UCSD-AML1 (cell line): ENCODE data around the gene FAT1.
"Not testable (repeated sequence)": the region's sequence is repeated elsewhere in the genome, so short reads cannot be mapped to it uniquely, and the experiment has no call there.

ENCODE experiments used
- DNase-seq: peaks from one replicate; lab custom pipeline; 2025; ENCODE audit not compliant: unreplicated experiment; lab: John Stamatoyannopoulos, UW

Gene FAT1

GRCh38 chr4:186723292-186724057 is at the start of gene FAT1:
Gene FAT1 (minus strand): TSS chr4:186723856. CDS start chr4:186709827, 14,029 bp downstream.
- no peak for DNase-seq

- no peak for DNase-seq
Observed at GRCh38 chr4:186772936-186773487, 49.4 kb upstream of the FAT1 start.

GRCh38 chr4:186771624-186772023 is 48.0 kb upstream of the FAT1 start:
- no peak for DNase-seq

- no peak for DNase-seq
Observed at GRCh38 chr4:186770481-186771175, 47.0 kb upstream of the FAT1 start.

- no peak for DNase-seq
Observed at GRCh38 chr4:186767794-186768193, 44.1 kb upstream of the FAT1 start.

GRCh38 chr4:186765673-186766546 is 42.3 kb upstream of the FAT1 start:
- no peak for DNase-seq

GRCh38 chr4:186765138-186765537 is 41.5 kb upstream of the FAT1 start:
- no peak for DNase-seq

GRCh38 chr4:186764457-186764856 is 40.8 kb upstream of the FAT1 start:
- DNase-seq: no peak

- no peak for DNase-seq
Observed at GRCh38 chr4:186762865-186763264, 39.2 kb upstream of the FAT1 start.

GRCh38 chr4:186762361-186762760 is 38.7 kb upstream of the FAT1 start:
- no peak for DNase-seq

GRCh38 chr4:186761956-186762355 is 38.3 kb upstream of the FAT1 start:
- DNase-seq: not testable (repeated sequence)

- DNase-seq: no peak
Observed at GRCh38 chr4:186761393-186761792, 37.7 kb upstream of the FAT1 start.

GRCh38 chr4:186760576-186760975 is 36.9 kb upstream of the FAT1 start:
- no peak for DNase-seq

GRCh38 chr4:186759990-186760389 is 36.3 kb upstream of the FAT1 start:
- DNase-seq: no peak

- no peak for DNase-seq
Observed at GRCh38 chr4:186758929-186759682, 35.5 kb upstream of the FAT1 start.

GRCh38 chr4:186757696-186758355 is 34.2 kb upstream of the FAT1 start:
- DNase-seq: no peak

GRCh38 chr4:186756550-186756949 is 32.9 kb upstream of the FAT1 start:
- not testable (repeated sequence) for DNase-seq

GRCh38 chr4:186755550-186756519 is 32.2 kb upstream of the FAT1 start:
- no peak for DNase-seq

GRCh38 chr4:186754976-186755375 is 31.3 kb upstream of the FAT1 start:
- DNase-seq: no peak
